ENCODE measurements around the gene TUBGCP3.
A peak's percentile ranks its signal among the peaks of the same experiment; 100 is the strongest.

The TUBGCP3 gene

DNA sequence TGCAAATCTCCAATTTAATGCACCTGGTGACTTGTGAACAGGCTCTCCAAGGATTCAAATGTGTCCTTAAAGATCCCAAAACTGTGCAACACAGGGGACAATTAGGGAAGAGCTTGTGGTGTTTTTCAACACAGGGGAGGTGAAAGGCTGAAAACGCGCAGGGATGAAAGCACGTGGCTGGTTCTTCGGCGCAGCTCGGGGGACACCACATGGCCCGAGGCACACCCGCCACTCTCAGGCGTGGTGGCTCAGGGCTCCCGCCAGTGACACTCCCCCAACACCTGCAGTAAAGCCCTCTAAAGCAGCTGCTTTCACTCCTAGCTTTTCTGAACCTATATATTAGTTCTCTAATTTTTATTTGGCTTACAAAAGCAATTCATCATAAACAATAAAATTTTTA is 119.9 kb downstream of the TUBGCP3 start:
- no peak overlapping the region for H3K4me3 Mint-ChIP-seq
- no peak for ATAC-seq
- no peaks in the 10 kb centered on the region for H3K4me1 Mint-ChIP-seq
- no peaks in the 10 kb centered on the region for H3K9me3 Mint-ChIP-seq
- no peaks in the 10 kb centered on the region for H3K36me3 Mint-ChIP-seq
- DNase-seq (ENCODE audit: low spot score in 2 of 2): no peak
- no peak overlapping the region for H3K27ac Mint-ChIP-seq

DNA sequence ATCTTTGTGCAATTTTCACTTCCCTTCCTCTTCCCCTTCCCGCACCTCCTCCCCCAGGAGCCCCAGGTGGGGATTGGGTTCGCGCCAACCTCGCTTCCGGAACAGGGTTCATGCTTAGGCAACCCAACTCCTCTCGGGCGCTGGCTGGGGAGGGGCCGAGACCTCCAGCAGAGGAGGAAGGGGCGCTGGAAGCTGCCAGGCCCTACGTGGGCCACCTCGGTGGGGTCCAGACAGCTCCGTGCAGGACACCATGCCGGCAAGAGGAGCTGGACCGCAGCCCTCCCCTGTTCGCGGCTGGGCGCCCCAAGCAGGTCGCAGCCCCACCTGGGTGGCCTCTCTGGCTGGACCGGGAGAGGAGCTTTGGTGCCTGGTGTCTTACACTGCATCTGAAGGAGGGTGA is 120.7 kb downstream of the TUBGCP3 start:
- no peak overlapping the region for H3K27ac Mint-ChIP-seq
- no peak overlapping the region for H3K4me3 Mint-ChIP-seq
- no peaks in the 10 kb centered on the region for H3K36me3 Mint-ChIP-seq
- DNase-seq (ENCODE audit: low spot score in 2 of 2): no peak
- no peaks in the 10 kb centered on the region for H3K4me1 Mint-ChIP-seq
- ATAC-seq: no peak
- H3K9me3 Mint-ChIP-seq: no peaks in the 10 kb centered on the region

DNA sequence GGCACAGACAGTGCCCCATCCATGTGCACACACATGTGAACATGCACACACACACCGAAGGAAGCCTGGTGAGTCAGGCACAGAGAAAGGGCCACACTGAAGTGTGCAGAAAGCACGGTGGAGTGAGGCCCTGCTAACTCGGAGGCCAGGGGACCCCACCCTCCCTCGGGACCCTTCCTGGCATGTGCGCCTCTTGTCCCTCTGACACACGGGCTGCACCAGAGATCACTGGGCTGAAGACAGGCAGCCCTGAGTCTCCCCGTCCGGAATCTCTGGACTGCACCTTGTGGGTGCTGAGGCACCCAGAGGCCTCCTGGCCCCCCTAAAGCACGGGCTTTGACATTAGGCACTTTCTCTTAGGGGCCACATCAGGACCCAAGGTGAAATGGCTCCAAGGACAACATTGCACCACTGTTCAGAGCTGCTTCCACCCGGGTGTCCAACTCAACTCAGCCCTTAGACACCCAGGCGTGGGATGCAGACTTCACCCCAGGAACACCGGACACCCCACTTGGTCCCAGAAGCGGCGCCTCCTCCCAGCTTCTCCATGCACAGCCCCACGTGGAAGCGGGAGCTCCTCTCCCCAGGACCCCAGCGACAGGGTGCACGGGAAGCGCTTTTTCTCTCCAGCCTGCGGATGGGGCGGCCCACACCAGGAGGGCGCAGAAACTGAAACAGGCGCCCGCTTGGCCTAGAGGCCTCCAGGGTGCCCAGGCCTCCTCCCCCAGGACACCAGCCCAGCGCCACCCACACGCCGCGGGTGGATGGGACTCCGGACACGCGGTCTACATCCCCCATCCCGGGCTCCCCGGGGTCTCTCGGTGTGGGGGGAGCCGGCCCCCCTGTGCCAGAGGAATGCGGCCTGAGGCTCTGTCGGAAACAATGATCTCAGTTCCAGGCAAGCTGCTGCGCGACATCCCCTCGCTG is 121.6 kb downstream of the TUBGCP3 start:
- Mint-ChIP-seq H3K27ac (no peak overlapping the region), H3K9me3 (no peaks in the 10 kb centered on the region), H3K4me1 (no peaks in the 10 kb centered on the region), H3K4me3 (no peak overlapping the region), H3K36me3 (no peaks in the 10 kb centered on the region)
- DNase-seq (ENCODE audit: low spot score in 2 of 2) (peak in 1 of 2 donors; percentile 36), ATAC-seq (no peak)

DNA sequence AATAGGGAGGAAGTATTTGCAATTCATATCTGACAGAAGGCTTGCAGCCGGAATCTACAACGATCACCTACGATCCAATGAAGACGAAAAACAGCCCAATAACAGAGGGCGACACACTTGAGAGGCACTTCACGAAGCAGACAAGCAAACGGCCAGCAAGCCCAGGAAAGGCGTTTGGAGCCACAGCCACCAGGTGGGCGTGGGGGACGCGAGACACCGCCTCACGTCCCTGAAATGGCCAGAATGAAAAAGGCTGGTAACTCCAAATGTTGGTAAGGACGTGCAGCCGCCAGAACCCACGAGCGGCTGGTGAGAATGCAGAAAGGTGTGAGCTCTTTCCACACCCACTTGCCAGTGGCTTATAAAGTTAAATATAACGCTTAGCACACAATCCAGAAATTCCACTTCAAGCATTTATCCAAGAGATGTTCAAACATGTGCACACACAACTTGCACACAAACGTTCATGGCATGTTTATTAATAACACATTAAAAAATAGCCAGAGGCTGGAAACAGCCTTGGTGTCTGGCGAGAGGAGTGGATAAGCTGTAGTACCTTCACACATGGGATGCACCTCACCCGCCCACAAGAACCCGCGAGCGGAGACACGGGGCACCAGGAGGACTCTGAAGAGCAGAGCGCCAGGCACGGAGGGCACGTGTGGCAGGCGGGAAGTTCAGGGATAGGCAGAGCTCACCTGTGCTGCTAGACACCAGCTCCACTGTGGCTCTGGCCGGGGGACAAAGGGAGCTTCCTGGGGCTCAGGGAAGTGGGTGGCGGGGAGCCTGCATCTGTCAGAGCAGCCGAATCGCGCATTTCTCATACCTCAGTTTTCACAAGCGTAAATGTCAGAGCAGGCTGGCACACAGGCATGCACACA is 122.5 kb downstream of the TUBGCP3 start:
- no peaks in the 10 kb centered on the region for H3K4me1 Mint-ChIP-seq

DNA sequence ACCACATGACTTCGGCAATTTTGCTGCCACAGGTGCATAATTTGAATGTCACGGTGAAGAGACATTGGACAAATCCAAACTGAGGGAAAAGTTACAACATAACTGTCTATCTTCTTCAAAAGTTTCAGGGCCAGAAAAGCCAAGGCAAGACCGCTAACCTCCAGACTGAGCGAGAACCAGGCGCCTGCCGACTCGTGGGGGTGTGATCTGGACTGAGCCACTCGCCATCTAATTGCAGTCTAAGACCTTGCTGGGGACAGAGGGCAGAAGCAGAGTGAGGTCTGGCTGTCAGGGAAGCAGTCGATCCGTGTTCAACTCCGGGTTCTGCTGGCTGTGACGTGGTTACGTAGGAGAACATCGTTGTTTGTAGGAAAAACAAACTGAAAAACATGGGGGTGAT is 123.2 kb downstream of the TUBGCP3 start:
- H3K9me3 Mint-ChIP-seq: peaks cover under 1% of the 10 kb centered on the region

More for the DNA sequence above, 122.5 kb downstream of the TUBGCP3 start:
- ATAC-seq (no peak), DNase-seq (ENCODE audit: low spot score in 2 of 2) (peak in 1 of 2 donors; percentile 34)
- Mint-ChIP-seq H3K9me3 (no peaks in the 10 kb centered on the region), H3K36me3 (no peaks in the 10 kb centered on the region), H3K4me3 (no peak overlapping the region), H3K27ac (no peak overlapping the region)

DNA sequence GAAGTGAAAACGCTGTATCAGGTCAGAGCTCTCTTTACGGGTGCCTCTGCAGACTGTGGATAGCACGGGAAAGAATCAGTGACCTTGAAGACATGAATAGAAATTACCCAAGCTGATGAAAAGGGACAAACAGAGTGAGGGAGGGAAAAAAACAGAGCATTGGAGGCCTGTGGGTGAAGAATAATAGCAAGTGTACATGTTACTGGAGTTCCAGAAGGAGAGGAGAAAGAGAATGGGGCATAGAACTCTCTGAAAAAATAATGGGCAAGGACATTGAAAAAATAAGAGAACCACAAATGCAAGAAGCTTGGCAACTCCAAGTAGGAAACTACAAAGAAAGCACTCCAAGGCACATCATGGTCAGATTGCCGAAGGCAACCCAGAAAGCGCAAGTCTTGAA is 125.5 kb downstream of the TUBGCP3 start:
- Mint-ChIP-seq H3K4me3 (no peak overlapping the region), H3K27ac (no peak overlapping the region), H3K4me1 (no peaks in the 10 kb centered on the region), H3K9me3 (peaks cover 4% of the 10 kb centered on the region), H3K36me3 (no peaks in the 10 kb centered on the region)
- ATAC-seq: no peak
- DNase-seq (ENCODE audit: low spot score in 2 of 2): no peak

More for the DNA sequence above, 123.2 kb downstream of the TUBGCP3 start:
- DNase-seq (ENCODE audit: low spot score in 2 of 2) (no peak), ATAC-seq (no peak)
- Mint-ChIP-seq H3K4me3 (no peak overlapping the region), H3K27ac (no peak overlapping the region), H3K36me3 (no peaks in the 10 kb centered on the region), H3K4me1 (no peaks in the 10 kb centered on the region)

DNA sequence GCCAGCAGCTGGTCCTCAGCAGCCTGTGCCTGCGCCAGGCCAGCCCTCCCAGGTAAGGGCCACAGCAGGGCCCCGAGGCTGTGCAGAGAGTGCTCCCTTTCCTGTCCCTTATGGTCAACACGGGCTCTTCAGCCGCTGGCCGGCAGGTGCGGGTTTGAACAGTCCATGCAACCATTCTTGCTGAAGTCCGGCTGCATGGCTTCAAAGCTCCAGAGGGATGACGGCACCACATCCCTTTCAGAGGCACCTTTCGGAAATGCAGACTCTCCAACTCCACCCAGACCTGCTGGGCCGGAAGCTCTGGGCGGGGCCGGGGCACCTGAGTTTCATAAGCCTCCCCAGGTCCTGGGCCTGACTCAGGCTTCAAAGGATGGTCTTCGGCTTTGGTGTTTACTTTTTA is 130.5 kb downstream of the TUBGCP3 start:
- DNase-seq (ENCODE audit: low spot score in 2 of 2): peak in 1 of 2 donors; percentile 28
- no peaks in the 10 kb centered on the region for H3K4me1 Mint-ChIP-seq
- H3K36me3 Mint-ChIP-seq: no peaks in the 10 kb centered on the region
- H3K4me3 Mint-ChIP-seq: no peak overlapping the region
- peaks cover 6% of the 10 kb centered on the region for H3K9me3 Mint-ChIP-seq
- no peak overlapping the region for H3K27ac Mint-ChIP-seq
- no peak for ATAC-seq

DNA sequence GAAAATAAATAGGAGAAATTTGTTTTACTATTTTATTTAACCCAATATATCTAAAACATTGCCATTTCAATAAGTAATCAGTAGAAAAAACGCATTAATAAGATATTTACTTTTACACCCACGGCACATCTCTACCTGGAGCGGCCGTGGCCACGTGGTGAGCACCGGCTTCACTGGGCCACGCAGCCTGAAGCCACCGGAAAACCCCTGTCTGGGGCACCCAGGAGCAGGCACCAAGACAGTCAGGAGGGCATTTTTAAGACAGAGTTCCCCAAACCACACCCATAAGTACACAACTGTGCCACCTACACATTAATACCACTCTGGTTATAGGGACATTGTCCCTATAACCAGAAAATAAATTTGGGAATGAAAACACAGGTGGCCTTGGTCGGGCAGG is 130.9 kb downstream of the TUBGCP3 start:
- Mint-ChIP-seq H3K4me3 (no peak overlapping the region), H3K4me1 (no peaks in the 10 kb centered on the region), H3K9me3 (peaks cover 6% of the 10 kb centered on the region), H3K36me3 (no peaks in the 10 kb centered on the region), H3K27ac (no peak overlapping the region)
- no peak for DNase-seq (ENCODE audit: low spot score in 2 of 2)
- ATAC-seq: no peak

DNA sequence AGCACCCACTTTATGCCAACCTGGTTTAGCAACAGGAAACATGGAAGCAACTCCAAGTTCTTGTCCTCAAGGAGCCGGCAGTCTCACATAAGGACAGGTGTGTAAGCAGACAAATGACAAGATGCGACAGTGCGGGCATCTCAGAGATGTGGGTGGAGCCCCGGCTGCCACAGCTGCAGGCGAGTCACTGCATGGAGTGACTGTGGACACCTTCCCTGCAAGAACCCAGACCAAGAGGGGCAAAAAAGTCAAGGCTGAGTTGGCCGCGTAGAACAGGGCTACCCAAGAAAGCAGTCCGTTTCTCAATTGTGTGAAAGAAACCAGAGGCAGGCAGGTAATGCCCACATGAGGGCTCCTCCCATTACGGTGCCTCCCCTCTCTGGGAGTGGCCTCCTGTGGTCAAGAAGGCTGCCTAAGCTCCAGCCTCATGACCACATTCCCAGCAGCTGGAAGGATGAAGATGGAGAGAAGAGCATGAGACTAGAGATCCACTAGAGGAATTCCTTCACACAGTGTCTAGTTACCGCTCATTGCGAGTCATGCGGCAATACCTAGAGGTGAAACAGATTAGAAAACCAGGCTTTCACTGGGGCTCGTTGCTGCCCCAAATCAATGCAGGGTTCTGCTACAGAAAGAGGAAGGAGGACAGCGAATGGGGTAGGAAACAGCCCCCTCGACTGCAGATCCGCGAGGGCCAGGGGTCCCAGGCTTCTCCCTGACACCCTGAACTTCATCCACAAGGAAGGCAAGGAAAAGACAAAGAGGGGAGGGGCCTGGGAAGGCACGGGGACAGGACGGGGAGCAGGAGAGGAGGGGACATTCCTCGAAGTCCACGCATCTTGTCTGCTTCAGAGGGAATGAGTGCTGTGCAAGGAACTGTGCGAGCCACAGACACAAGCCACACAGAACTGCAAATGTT is 131.6 kb downstream of the TUBGCP3 start:
- ATAC-seq (no peak), DNase-seq (ENCODE audit: low spot score in 2 of 2) (peak in 1 of 2 donors; percentile 38)
- H3K27ac Mint-ChIP-seq: no peak overlapping the region
- H3K9me3 Mint-ChIP-seq: peaks cover 6% of the 10 kb centered on the region
- H3K4me1 Mint-ChIP-seq: no peaks in the 10 kb centered on the region
- H3K36me3 Mint-ChIP-seq: no peaks in the 10 kb centered on the region
- H3K4me3 Mint-ChIP-seq: no peak overlapping the region

DNA sequence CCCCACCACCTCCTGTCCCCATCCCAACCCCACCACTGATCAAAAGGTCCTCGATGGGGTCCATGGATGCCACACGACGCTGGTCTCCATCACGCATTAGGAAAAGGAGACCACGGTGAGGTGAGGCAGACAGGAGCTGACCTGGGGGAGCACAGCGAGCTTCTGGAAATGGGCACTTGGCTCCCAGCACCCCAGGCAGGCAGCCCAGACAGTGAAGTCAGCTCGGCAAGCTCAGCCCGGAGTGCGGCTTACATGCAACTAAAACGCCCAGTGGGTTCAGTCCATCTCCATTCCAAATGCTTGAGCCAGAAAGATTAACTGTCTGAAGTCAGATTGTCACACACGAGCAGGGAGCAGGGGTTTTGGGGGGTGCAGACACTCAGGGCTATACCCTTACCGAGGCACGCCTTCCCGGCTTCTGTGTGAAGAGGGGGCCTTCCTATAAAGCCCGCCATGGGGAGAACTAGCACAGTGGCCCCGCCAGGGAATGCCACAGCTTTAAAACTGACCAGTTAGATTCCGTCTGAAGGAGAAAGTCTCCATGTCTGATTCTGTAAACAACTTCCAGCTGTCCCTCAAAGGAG is 132.4 kb downstream of the TUBGCP3 start:
- no peaks in the 10 kb centered on the region for H3K36me3 Mint-ChIP-seq
- no peak overlapping the region for H3K27ac Mint-ChIP-seq
- ATAC-seq (no peak), DNase-seq (ENCODE audit: low spot score in 2 of 2) (peak in 1 of 2 donors; percentile 23)
- H3K9me3 Mint-ChIP-seq: peaks cover 6% of the 10 kb centered on the region
- no peaks in the 10 kb centered on the region for H3K4me1 Mint-ChIP-seq
- H3K4me3 Mint-ChIP-seq: no peak overlapping the region

DNA sequence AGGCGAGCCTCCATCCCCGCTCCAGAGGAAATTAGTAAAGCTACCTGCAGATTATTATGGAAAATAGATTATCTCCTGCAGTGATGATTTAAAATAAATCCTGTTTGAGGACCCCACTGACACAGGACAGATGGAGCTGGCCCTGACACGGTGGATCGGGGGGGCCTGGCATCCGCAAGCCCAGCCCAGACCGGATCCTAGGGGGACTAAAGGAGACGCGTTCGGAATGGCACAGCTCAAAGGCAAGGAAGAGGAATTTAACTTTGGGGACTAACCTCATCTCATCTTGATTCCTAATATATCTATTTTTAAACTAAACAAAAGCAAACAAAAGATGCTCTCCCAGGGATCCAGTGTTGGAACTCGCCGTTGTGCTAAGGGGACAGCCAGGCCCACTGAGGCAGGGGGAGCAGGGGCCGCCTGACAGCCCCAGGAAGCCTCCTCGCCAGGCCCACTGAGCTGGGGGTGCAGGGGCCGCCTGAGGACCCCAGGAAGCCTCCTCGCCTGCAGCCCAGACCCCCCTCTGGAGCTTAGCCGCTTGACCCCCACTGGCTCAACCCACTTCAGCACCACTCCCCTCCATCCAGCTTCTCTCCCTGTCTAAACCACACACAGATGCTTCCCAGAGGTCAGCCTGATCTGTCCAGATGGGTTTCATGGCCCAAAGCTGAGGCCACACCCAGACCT is 133.2 kb downstream of the TUBGCP3 start:
- no peaks in the 10 kb centered on the region for H3K36me3 Mint-ChIP-seq
- no peaks in the 10 kb centered on the region for H3K4me1 Mint-ChIP-seq
- H3K4me3 Mint-ChIP-seq: no peak overlapping the region
- DNase-seq (ENCODE audit: low spot score in 2 of 2) (peak in 1 of 2 donors; percentile 40), ATAC-seq (no peak)
- peaks cover 6% of the 10 kb centered on the region for H3K9me3 Mint-ChIP-seq
- no peak overlapping the region for H3K27ac Mint-ChIP-seq

DNA sequence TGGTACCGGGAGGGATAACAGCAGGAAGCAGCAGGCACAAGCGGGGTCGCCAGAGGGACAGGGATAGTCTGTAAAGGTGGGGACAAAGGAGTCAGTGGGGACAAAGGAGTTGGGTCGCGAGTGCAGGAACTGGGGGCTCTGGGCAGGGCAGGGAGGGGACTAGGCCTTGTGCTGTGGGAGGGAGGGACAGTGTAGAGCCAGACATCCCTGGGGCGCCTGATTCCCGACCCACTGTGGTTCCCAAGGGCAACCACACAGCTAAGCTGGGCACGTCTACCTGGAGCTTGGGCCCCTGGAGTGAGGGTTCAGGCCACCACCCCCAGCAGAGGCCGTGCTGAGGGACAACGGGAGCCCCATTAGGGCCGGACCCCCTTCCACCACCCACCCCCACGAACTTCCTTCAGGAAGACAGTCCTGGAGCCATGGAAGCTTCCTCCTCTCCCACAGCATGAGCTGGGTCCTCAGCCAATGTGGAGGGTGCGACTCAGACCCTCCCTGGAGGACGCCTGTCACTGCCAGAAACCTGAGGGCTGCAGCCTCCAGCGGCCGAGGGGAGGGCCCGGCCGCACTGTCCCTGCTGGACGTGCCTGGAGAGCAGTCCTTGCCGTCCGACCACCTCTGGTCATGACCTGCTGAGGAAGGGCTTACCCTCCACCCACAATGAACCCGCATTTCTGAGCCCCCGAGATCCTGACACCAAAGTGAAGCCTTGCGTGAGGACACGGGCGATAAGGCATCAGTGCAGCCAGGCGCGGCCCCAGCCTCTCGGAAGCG is 133.9 kb downstream of the TUBGCP3 start:
- Mint-ChIP-seq H3K9me3 (peaks cover 2% of the 10 kb centered on the region), H3K27ac (no peak overlapping the region), H3K36me3 (no peaks in the 10 kb centered on the region), H3K4me1 (no peaks in the 10 kb centered on the region), H3K4me3 (no peak overlapping the region)
- DNase-seq (ENCODE audit: low spot score in 2 of 2) (peak in 1 of 2 donors; percentile 25), ATAC-seq (no peak)

DNA sequence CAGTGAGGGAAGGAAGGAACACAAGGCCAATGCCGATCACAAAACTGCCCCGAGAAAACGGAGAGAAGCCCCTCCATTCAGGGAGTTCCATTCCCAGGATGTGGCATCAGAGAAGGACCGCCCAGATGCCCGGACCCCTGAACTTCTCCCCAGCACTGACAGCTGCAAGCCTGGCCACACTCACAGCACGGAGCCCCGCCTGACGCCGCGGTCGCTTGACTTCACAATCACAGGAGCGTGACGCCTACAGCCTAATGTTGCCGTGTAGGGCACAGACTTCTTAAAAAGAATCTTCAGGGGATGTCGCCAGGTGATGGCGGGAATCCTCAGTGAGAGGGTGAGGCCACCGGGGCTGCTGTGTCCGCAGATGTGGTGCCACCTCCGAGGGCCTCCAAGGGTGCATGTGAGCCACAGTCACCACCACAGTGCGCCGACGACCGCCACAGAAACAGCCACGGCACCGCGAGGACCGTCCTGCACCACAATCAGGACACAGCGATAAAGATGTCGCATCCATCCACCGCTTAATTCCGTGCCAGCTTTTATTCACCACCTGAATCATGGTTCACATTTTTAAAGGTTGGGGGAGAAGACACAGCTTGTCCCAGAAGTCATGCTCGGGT is 134.6 kb downstream of the TUBGCP3 start:
- Mint-ChIP-seq H3K4me1 (no peaks in the 10 kb centered on the region), H3K4me3 (no peak overlapping the region), H3K36me3 (no peaks in the 10 kb centered on the region), H3K9me3 (peaks cover 2% of the 10 kb centered on the region), H3K27ac (no peak overlapping the region)
- DNase-seq (ENCODE audit: low spot score in 2 of 2) (peak in 1 of 2 donors; percentile 25), ATAC-seq (no peak)

All from stimulated activated effector memory CD8-positive, alpha-beta T cell treated with anti-CD3 and anti-CD28 coated beads, Interleukin-12 subunit alpha, Interleukin-12 subunit beta, amount 100 ng/mL, for 72 hours (primary cell).